ENCODE results near the gene SYNC. TPM values are rescaled to one million over a fixed set of nuclear protein-coding genes. Genes with fewer than 3 reads are reported as not detected.

Gene SYNC
- polyA plus RNA-seq, 3 donors = 0.05 TPM; not detected in 2

- no CpG with 5 or more reads among the region's 3 CpGs for WGBS (ENCODE audit: insufficient coverage)
- Histone ChIP-seq H3K9me3 (replicated peaks in 1 of 2; ENCODE audit: control insufficient read depth in 1 of 2, insufficient read depth in 1 of 2, low read length in 2 of 2) (no peaks in the 10 kb centered on the region), H3K4me3 (replicated peaks in 1 of 3; ENCODE audit: low read depth in 2 of 3, low read length in 3 of 3) (no peak overlapping the region), H3K9ac (ENCODE audit: insufficient read depth, low read length, poor library complexity, severe bottlenecking) (no peak overlapping the region), H3K4me2 (replicated peaks; ENCODE audit: extremely low read depth, low read length, poor library complexity, severe bottlenecking) (no peak overlapping the region), H4K20me1 (ENCODE audit: insufficient read depth, low read length) (no peaks in the 10 kb centered on the region), H3K36me3 (replicated peaks in 1 of 2; ENCODE audit: control insufficient read depth in 1 of 2, insufficient read depth in 2 of 2, low read length in 2 of 2) (peaks cover 67 to 85% of the 10 kb centered on the region in 2 donors), H2AFZ (ENCODE audit: insufficient read depth, low read depth, low read length, poor library complexity, severe bottlenecking) (no peak overlapping the region), H3K79me2 (ENCODE audit: insufficient read depth, low read length) (no peaks in the 10 kb centered on the region), H3K27ac (ENCODE audit: low read depth in 1 of 2, low read length in 2 of 2) (no peak overlapping the region), H3K4me1 (ENCODE audit: control insufficient read depth in 1 of 2, insufficient read depth in 2 of 2, low read length in 2 of 2) (no peaks in the 10 kb centered on the region), H3K27me3 (ENCODE audit: control insufficient read depth in 2 of 2, insufficient read depth in 2 of 2, low read length in 2 of 2) (no peaks in the 10 kb centered on the region)
- no peaks in the 10 kb centered on the region for H3K4me1 Mint-ChIP-seq
- no peak overlapping the region for H3K4me3 Mint-ChIP-seq
- no peaks in the 10 kb centered on the region for H3K9me3 Mint-ChIP-seq
- H3K36me3 Mint-ChIP-seq = peaks cover 66 to 80% of the 10 kb centered on the region in 2 donors
- intact Hi-C loops (cut with micrococcal nuclease) = no loop called here
- no peak for DNase-seq
- H3K27me3 Mint-ChIP-seq (ENCODE audit: low read depth in 3 of 3) = no peaks in the 10 kb centered on the region
- no peak overlapping the region for H3K27ac Mint-ChIP-seq
- TF ChIP-seq CTCF (IDR thresholded peaks at IDR 0.05) = no peak
Measured at GRCh38 chr1:32683397-32683796, 19.2 kb downstream of the SYNC start.

- no peak overlapping the region for H3K27ac Mint-ChIP-seq
- no peak for TF ChIP-seq CTCF (IDR thresholded peaks at IDR 0.05)
- H3K27me3 Mint-ChIP-seq (ENCODE audit: low read depth in 3 of 3) = no peaks in the 10 kb centered on the region
- no peaks in the 10 kb centered on the region for H3K4me1 Mint-ChIP-seq
- no peaks in the 10 kb centered on the region for H3K27me3 ChIP-seq (ENCODE audit: control insufficient read depth in 2 of 2, insufficient read depth in 2 of 2, low read length in 2 of 2)
- H2AFZ ChIP-seq (ENCODE audit: insufficient read depth, low read depth, low read length, poor library complexity, severe bottlenecking) = no peak overlapping the region
- no CpG with 5 or more reads among the region's 3 CpGs for WGBS (ENCODE audit: insufficient coverage)
- no peaks in the 10 kb centered on the region for H3K9me3 ChIP-seq (replicated peaks in 1 of 2; ENCODE audit: control insufficient read depth in 1 of 2, insufficient read depth in 1 of 2, low read length in 2 of 2)
- H3K4me3 ChIP-seq (replicated peaks in 1 of 3; ENCODE audit: low read depth in 2 of 3, low read length in 3 of 3) = no peak overlapping the region
- peaks cover 75 to 91% of the 10 kb centered on the region in 2 donors for H3K36me3 Mint-ChIP-seq
- H3K36me3 ChIP-seq (replicated peaks in 1 of 2; ENCODE audit: control insufficient read depth in 1 of 2, insufficient read depth in 2 of 2, low read length in 2 of 2) = peaks cover 78 to 99% of the 10 kb centered on the region in 2 donors
- no peaks in the 10 kb centered on the region for H3K9me3 Mint-ChIP-seq
- DNase-seq = no peak
- no peak overlapping the region for H3K4me2 ChIP-seq (replicated peaks; ENCODE audit: extremely low read depth, low read length, poor library complexity, severe bottlenecking)
- H3K27ac ChIP-seq (ENCODE audit: low read depth in 1 of 2, low read length in 2 of 2) = no peak overlapping the region
- H3K4me3 Mint-ChIP-seq = no peak overlapping the region
- intact Hi-C loops (cut with micrococcal nuclease) = no loop called here
- no peaks in the 10 kb centered on the region for H3K4me1 ChIP-seq (ENCODE audit: control insufficient read depth in 1 of 2, insufficient read depth in 2 of 2, low read length in 2 of 2)
- H3K9ac ChIP-seq (ENCODE audit: insufficient read depth, low read length, poor library complexity, severe bottlenecking) = no peak overlapping the region
- no peaks in the 10 kb centered on the region for H4K20me1 ChIP-seq (ENCODE audit: insufficient read depth, low read length)
- no peaks in the 10 kb centered on the region for H3K79me2 ChIP-seq (ENCODE audit: insufficient read depth, low read length)
Measured at GRCh38 chr1:32681999-32682398, 20.6 kb downstream of the SYNC start.

All from CD14-positive monocyte (primary cell).